HCT116 (cell line): ENCODE measurements around the gene MRPL49. TPM values are rescaled to one million over a fixed set of nuclear protein-coding genes. Genes with fewer than 3 reads are reported as not detected.

Experiments used
- ATAC-seq: fragments of 200-7000 bp; cut with Tn5 transposase; 2 replicates; pipeline ENCODE4 v1.9.1; 2020; ENCODE audit warnings: mild to moderate bottlenecking, moderate library complexity
- BruUV-seq: library from RNA; stranded (reverse); fragments of 400-500 nt; replicated peaks from 2 replicates; lab custom pipeline; 2021; lab: Mats Ljungman, UMichigan
- CTCF ChIA-PET: fragments of 300-600 bp; sonication (Branson Sonifier 250); formaldehyde crosslinking; loops from one replicate; lab custom pipeline; 2021; ENCODE audit warnings: antibody characterized with exemption; lab: Charles Lee
- POLR2A ChIA-PET: fragments of 300-600, 350-600 bp; sonication (Branson Sonifier 250); formaldehyde crosslinking; loops from one replicate; lab custom pipeline; 2021; ENCODE audit warnings: antibody characterized with exemption; lab: Charles Lee
- RAD21 ChIA-PET, 2 experiments: fragments of 300-600 bp; sonication (Branson Sonifier 250); formaldehyde crosslinking; loops; one replicate each; lab custom pipeline; 2023; ENCODE audit warnings: low total read pairs in 2 of 2; ENCODE audit not compliant: uncharacterized antibody in 2 of 2, unreplicated experiment in 2 of 2, low non-redundant PET in 1 of 2; lab: Charles Lee
- DNase-seq: peaks from one replicate; pipeline ENCODE4 v3.0.0-alpha.2; 2010; ENCODE audit warnings: low read depth, low spot score
- H2AFZ ChIP-seq: fragments of 200-600 bp; shearing (Covaris generic), sonication (generic); 2 replicates; pipeline ENCODE4 v1.6.1; 2017; ENCODE audit warnings: low read depth, mixed run types, mixed read lengths, antibody characterized with exemption, low read length; ENCODE audit not compliant: poor library complexity, severe bottlenecking
- H3K27ac ChIP-seq: 2 replicates; pipeline ENCODE4 v1.5.1; 2012; ENCODE audit warnings: low read depth, low read length
- H3K27me3 ChIP-seq: fragments of 200-600 bp; sonication (generic); 2 replicates; pipeline ENCODE4 v1.6.1; 2016; ENCODE audit warnings: mixed run types, low read length, mixed read lengths; ENCODE audit not compliant: insufficient read depth
- H3K36me3 ChIP-seq, 2 experiments: fragments of 200-500 bp in 1 of 2; fragments of 200-600 bp in 1 of 2; sonication (Bioruptor generic) in 1 of 2; sonication (generic) in 1 of 2; 2 replicates each; pipeline versions ENCODE4 v1.5.1 to v1.6.1; 2014 to 2016; ENCODE audit warnings: low read length in 2 of 2, inconsistent platforms in 1 of 2, mixed read lengths in 1 of 2, mixed run types in 1 of 2; ENCODE audit not compliant: insufficient read depth in 2 of 2, control insufficient read depth in 1 of 2
- H3K4me1 ChIP-seq, 2 experiments: fragments of 200-600 bp in 1 of 2; sonication (generic) in 1 of 2; 2 replicates each; pipeline versions ENCODE4 v1.5.1 to v1.6.1; 2012 to 2017; ENCODE audit warnings: low read length in 2 of 2, inconsistent platforms in 1 of 2, mild to moderate bottlenecking in 1 of 2, mixed read lengths in 1 of 2, mixed run types in 1 of 2, moderate library complexity in 1 of 2; ENCODE audit not compliant: insufficient read depth in 2 of 2, control insufficient read depth in 1 of 2
- H3K4me2 ChIP-seq: fragments of 200-600 bp; sonication (generic); 2 replicates; pipeline ENCODE4 v1.6.1; 2017; ENCODE audit warnings: mixed run types, low read length, mixed read lengths
- H3K4me3 ChIP-seq, 2 experiments: fragments of 200-600 bp in 1 of 2; sonication (generic) in 1 of 2; replicated peaks in 1 of 2; 2 replicates each; pipeline ENCODE4 v1.5.1; 2011 to 2016; ENCODE audit warnings: low read length in 2 of 2, control low read depth in 1 of 2, low read depth in 1 of 2, mild to moderate bottlenecking in 1 of 2, mixed read lengths in 1 of 2, mixed run types in 1 of 2
- H3K79me2 ChIP-seq: fragments of 200-600 bp; sonication (generic); 2 replicates; pipeline ENCODE4 v1.6.1; 2017; ENCODE audit warnings: mild to moderate bottlenecking, mixed run types, low read length, moderate library complexity, mixed read lengths; ENCODE audit not compliant: insufficient read depth
- H3K9ac ChIP-seq: fragments of 200-600 bp; sonication (generic); 2 replicates; pipeline ENCODE4 v1.6.1; 2016; ENCODE audit warnings: low read length, mixed read lengths
- H3K9me2 ChIP-seq: fragments of 200-600 bp; sonication (generic), shearing (Covaris generic); 2 replicates; pipeline ENCODE4 v1.6.1; 2017; ENCODE audit warnings: mixed run types, mild to moderate bottlenecking, moderate library complexity; ENCODE audit not compliant: insufficient read depth
- H3K9me3 ChIP-seq, 2 experiments: fragments of 200-500 bp in 1 of 2; fragments of 200-600 bp in 1 of 2; sonication (Bioruptor generic) in 1 of 2; sonication (generic) in 1 of 2; 2 replicates each; pipeline ENCODE4 v1.6.1; 2014 to 2017; ENCODE audit warnings: low read length in 2 of 2, mixed read lengths in 2 of 2, inconsistent platforms in 1 of 2, low read depth in 1 of 2, mild to moderate bottlenecking in 1 of 2, mixed run types in 1 of 2, moderate library complexity in 1 of 2; ENCODE audit not compliant: control insufficient read depth in 1 of 2, insufficient read depth in 1 of 2
- H4K20me1 ChIP-seq: fragments of 200-600 bp; sonication (generic), shearing (Covaris generic); 2 replicates; pipeline ENCODE4 v1.6.1; 2017; ENCODE audit warnings: mixed run types, mild to moderate bottlenecking, moderate library complexity; ENCODE audit not compliant: insufficient read depth
- TCF7L2 ChIP-seq: IDR thresholded peaks from 2 replicates; pipeline ENCODE4 v1.7.0; 2011; ENCODE audit warnings: borderline replicate concordance, inconsistent platforms; ENCODE audit not compliant: insufficient read depth, insufficient read length; ENCODE audit errors: extremely low read depth
- intact Hi-C: fragments of 100-400 bp; cut with micrococcal nuclease; formaldehyde crosslinking; loops from 2 replicates; pipeline ENCODE4 v1.10.0; 2022
- total RNA-seq: library from RNA; stranded (reverse); gene quantifications from one replicate; pipeline ENCODE4 v1.2.1, GENCODE V29; 2021; ENCODE audit not compliant: unreplicated experiment
- TF ChIP-seq, protein P1 (sequence below): IDR thresholded peaks from 2 replicates; pipeline ENCODE4 v1.6.1; 2011; ENCODE audit warnings: mild to moderate bottlenecking, low read length, moderate library complexity; ENCODE audit not compliant: insufficient replicate concordance; ENCODE audit errors: extremely low read depth
- TF ChIP-seq, protein P2 (sequence below), 3 experiments: fragments of 200-600 bp in 1 of 3; sonication (generic) in 1 of 3; IDR thresholded peaks in 2 of 3; conservative IDR thresholded peaks in 1 of 3; 2 replicates each; pipeline ENCODE4 v1.5.1; 2012 to 2017; ENCODE audit warnings: low read depth in 2 of 3, low read length in 2 of 3, antibody characterized with exemption in 1 of 3, borderline replicate concordance in 1 of 3, control low read depth in 1 of 3, mild to moderate bottlenecking in 1 of 3, mixed read lengths in 1 of 3, mixed run types in 1 of 3, moderate library complexity in 1 of 3; ENCODE audit not compliant: insufficient read depth in 1 of 3

Gene MRPL49
- total RNA-seq, 1 experiment from 2014 or later = 77.5 TPM

DNA sequence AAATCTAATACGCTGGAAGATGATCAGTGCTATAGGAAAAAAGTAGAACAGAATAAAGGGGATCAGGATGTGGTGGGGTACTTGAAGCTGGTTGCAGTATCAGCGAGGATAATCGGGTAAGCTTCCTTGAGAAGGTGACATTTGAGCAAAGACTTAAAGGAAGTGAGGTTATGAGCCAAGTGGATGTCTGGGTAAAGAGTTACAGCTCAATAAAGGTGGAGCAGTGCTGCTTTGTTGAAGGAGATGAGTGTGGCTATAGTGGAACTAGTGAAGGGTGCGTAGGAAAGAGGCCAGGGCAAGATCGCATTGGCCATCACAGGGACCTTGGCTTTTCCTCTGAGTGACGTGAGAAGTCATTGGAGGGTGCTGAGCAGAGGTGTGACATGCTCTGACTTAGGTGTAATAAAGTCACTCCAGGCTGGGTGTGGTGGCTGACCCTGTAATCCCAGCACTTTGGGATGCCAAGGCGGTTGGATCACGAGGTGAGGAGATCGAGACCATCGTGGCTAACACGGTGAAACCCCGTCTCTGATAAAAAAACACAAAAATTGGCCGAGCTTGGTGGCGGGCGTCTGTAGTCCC lies 14.5 kb downstream of the MRPL49 start:
- ChIA-PET RAD21 (no interaction called here), POLR2A (interaction anchor here (1.4 to 4.1 kb wide), 5 partner anchors 8 to 38 kb away, joined by 4 to 52 read pairs (median 12); partner anchors contain the start of genes FAU, MRPL49 and SPDYC), CTCF (interaction anchor here (2.6 kb wide), 1 partner anchor 44 kb away, joined by 9 read pairs; no protein-coding TSS in a partner anchor)
- no peak overlapping the region for H3K4me3 ChIP-seq
- no peaks in the 10 kb centered on the region for H3K27me3 ChIP-seq
- H3K9me2 ChIP-seq = no peaks in the 10 kb centered on the region
- H4K20me1 ChIP-seq = no peaks in the 10 kb centered on the region
- peaks cover 27% of the 10 kb centered on the region for H3K79me2 ChIP-seq
- peaks cover 4 to 11% of the 10 kb centered on the region in 2 experiments; a peak in 2 of 4 replicates for H3K36me3 ChIP-seq
- H3K4me2 ChIP-seq = no peak overlapping the region
- no peak overlapping the region for H3K27ac ChIP-seq
- intact Hi-C loops = no loop called here
- no peak overlapping the region for H3K9ac ChIP-seq
- no peak for DNase-seq
- peaks cover 9 to 28% of the 10 kb centered on the region in 2 experiments; a peak in 3 of 4 replicates for H3K4me1 ChIP-seq
- no peaks in the 10 kb centered on the region for H3K9me3 ChIP-seq
- no peak for ATAC-seq
- no peak overlapping the region for H2AFZ ChIP-seq
- no TSS peak for BruUV-seq
- TF ChIP-seq, protein P1, sequence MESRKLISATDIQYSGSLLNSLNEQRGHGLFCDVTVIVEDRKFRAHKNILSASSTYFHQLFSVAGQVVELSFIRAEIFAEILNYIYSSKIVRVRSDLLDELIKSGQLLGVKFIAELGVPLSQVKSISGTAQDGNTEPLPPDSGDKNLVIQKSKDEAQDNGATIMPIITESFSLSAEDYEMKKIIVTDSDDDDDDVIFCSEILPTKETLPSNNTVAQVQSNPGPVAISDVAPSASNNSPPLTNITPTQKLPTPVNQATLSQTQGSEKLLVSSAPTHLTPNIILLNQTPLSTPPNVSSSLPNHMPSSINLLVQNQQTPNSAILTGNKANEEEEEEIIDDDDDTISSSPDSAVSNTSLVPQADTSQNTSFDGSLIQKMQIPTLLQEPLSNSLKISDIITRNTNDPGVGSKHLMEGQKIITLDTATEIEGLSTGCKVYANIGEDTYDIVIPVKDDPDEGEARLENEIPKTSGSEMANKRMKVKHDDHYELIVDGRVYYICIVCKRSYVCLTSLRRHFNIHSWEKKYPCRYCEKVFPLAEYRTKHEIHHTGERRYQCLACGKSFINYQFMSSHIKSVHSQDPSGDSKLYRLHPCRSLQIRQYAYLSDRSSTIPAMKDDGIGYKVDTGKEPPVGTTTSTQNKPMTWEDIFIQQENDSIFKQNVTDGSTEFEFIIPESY = no peak
- no peak for TF ChIP-seq TCF7L2
- TF ChIP-seq, protein P2, sequence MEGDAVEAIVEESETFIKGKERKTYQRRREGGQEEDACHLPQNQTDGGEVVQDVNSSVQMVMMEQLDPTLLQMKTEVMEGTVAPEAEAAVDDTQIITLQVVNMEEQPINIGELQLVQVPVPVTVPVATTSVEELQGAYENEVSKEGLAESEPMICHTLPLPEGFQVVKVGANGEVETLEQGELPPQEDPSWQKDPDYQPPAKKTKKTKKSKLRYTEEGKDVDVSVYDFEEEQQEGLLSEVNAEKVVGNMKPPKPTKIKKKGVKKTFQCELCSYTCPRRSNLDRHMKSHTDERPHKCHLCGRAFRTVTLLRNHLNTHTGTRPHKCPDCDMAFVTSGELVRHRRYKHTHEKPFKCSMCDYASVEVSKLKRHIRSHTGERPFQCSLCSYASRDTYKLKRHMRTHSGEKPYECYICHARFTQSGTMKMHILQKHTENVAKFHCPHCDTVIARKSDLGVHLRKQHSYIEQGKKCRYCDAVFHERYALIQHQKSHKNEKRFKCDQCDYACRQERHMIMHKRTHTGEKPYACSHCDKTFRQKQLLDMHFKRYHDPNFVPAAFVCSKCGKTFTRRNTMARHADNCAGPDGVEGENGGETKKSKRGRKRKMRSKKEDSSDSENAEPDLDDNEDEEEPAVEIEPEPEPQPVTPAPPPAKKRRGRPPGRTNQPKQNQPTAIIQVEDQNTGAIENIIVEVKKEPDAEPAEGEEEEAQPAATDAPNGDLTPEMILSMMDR (IDR thresholded peaks at IDR 0.05 in 2 of 3, conservative IDR thresholded peaks at IDR 0.05 in 1 of 3; ENCODE audit: borderline replicate concordance in 1 of 3, insufficient read depth in 1 of 3, low read depth in 2 of 3, low read length in 2 of 3) = no peak
